Measurements from ENCODE around the gene PGM2.

Gene PGM2

DNA sequence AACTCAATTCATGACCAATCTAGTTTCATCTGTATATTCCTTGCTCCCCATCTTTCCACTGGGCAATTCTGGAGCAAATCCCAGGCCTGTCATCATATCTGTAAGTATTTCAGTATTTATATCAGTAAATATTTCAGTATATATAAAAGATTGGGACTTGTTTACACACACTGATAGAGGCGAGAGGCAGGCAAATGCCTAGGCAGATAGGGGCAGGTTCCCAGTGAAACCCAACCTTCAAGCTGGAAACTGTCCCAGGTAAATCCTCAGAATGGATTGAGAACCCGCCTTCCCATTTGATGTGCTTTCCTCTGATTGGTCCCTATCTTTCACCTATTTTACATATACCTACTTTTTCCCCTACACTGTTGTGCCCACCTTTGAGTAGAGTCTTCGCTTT lies 40.6 kb downstream of the PGM2 start:
- no peak for DNase-seq

DNA sequence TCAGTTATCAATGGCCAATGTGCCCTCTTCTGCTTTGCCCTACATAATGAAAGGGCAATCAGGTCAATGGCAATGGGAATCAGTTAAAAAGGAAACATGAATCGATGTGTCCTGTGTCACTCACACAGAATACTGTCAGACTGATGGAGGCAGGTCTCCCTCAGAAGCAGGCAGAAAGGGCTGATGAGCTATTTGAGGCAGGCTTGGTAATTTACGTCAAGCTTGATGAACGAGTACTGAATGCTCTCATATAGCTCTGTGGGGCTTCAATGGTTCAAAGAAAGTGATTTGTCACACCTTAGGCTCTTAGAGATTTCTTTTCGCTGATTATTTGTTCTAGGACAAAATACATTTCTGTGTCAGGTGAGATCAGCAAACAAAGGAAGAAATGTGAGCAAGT lies 41.8 kb downstream of the PGM2 start:
- no peak for DNase-seq

DNA sequence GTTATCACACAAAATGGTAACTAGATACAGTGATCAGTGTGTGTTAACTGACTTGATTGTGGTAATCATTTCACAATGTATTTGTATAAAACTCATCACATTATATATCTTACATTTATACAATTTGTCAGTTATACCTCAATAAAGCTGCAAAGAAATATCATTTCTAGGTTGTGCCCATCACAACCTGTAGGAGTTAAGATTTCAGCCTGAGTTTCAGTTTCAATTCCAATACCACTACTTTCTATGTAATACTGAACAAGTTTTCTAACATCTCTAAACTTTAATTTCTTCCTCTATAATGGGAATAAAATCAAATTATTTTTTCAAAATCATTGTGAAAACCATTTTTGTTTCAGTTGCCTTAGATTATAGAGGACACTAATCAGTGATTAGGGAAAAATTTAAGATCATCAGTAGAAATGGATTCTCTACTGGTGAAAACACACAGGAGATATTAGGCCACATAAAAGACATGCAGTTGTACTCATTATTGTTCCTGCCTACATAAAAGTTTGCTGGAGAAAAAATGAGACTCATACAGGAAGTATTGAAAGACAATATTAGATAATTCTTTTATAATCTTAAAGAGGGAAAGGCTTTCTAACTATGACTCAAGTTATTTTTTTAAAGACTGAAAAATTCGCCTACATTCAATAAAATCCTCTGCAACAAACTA lies 46.0 kb downstream of the PGM2 start:
- no peak for DNase-seq

DNA sequence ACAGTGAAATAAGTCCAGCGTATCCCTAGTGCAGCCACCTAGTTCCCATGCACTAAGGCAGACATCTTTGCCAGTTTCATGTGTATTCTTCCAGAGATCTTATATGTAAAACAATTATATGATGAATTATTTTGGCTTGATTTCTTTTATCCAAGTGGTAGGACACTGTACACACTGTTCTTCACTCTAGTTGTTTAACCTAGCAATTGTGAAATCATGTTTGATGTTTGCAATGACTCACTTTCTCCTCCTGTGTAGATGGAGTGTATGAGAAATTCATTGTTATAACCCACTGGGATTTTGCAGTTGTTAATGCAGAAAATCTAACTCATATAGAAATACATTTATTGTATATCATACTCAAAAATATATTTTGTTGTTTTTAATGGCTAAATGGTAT lies 46.9 kb downstream of the PGM2 start:
- no peak for DNase-seq

DNA sequence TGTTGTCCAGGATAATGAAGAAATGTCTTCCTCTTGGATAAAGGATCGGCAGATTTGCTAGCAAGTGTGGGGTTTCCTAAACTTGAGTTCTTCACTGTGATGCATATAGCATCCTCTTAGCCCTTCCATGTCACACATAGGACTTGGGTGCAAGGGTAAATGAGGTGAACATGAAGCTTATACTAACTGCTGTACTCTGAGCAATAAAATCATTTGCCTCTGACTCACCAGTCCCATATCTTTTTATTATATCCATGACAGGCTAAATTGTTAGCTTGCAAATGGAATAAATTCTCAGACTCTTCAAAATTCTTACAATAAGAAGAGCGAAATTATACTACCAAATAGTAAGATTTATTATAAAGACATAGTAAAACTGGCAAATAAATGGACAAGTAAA lies 49.7 kb downstream of the PGM2 start:
- no peak for DNase-seq

DNA sequence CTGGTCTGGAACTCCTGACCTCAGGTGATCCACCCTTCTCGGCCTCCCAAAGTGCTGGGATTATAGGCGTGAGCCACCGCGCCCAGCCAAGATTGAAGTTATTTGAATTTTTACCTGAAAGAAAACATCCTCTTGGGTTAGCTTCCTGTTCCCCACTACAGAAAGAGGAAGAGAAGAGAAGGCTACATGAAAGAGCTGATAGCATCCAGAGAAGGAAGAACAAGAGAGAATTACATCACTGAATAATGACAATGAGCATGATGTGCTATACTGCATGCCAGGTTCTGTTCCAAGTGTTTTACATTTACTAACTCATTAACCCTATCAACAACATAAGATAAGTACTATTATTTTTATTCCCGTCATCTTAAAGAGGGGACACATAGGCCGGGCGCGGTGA lies 52.9 kb downstream of the PGM2 start:
- DNase-seq: no peak

DNA sequence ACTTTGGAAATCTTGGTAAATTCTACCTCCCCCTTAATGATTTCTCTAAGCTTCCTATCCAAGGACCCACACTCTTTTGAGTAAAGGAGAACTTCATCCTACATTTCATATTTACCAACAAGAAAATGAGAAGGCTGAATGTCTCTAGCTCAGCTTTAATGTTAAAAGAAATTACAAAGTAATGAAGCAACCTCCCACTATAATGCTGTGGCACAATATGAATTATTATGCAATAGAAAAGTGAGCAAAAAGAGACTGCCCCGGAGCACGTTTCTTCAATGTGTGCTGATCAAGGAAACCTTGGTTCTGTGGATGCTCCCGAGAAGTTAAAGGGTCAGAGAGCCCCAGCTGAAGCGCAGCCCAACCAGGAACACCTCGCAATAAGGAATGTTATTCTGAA lies 55.3 kb downstream of the PGM2 start:
- DNase-seq: no peak

DNA sequence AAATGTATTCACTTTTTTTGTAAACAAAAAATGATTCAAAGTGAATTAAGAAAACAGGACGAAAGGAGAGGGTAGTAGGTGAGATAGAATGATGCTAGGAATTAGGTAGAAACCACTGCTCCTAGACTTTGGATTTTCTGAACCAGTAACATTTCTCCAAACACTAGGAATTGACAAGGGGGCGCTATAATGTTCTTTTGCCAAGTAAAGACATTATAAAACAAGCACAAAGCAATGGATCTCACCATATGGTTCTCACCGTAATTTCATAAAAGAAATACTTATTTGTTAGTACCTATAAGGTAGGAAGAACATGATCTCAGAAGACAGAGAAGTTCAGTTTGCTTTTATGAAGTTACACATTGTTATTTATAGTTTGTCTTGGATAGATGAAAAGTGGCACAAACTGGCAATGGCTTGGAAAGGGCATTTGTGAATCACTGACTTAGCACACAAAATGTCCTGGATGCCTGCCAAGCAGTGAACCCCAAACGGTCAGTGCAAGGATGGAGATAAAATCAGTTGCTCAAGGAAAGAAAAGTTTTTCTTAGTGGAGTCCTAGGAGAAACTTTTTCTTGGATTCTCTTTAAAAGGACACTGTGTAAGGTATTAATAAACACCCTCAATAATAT lies 56.3 kb downstream of the PGM2 start:
- no peak for DNase-seq

DNA sequence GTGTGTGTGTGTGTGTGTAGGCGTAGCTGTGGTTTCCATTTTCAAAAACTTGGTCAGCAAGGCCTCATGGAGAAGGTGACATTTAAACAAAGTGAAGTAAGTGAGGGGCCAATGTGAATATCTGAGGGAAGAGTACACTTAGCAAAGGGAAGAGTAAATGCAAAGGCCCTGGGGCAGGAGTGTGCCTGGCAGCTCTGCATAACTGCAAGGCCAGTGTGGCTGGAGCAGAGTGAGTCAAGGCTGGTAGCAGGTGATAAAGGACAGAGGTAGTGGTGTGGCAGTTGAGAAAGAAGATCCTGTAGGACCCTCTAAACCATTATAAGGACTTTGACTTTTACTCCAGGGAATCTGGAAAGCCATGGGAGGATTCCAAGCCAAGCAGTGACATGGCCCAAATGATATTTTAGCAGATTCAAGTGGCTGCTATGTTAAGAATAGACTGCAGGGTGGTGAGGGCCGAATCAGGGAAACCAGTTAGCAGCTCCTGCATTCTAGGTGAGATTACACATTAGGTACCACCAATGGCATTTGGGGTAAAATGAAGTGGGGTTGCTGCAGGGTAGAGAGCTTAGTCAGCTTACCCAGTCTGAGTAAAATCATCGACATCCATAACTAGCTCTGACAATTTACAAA lies 58.5 kb downstream of the PGM2 start:
- no peak for DNase-seq

DNA sequence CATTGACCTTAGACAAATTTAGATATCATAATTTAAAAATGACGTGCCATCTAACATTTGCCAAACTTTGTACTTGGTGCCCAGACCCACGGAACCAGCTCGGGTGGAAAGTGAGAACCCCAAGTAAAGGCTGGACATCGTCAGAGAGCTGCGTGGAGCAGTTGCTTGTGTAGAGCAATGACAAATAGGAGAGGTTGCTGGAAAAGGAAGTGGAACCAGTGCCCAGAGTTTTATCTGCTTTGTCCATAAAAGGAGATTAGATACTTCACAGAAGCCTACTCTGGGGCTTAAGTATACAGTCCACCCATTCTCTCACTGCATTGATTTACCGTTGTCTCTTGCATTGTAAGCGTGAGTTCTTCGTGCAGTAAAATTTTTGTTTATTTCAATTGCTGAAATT lies 59.0 kb downstream of the PGM2 start:
- DNase-seq: no peak

DNA sequence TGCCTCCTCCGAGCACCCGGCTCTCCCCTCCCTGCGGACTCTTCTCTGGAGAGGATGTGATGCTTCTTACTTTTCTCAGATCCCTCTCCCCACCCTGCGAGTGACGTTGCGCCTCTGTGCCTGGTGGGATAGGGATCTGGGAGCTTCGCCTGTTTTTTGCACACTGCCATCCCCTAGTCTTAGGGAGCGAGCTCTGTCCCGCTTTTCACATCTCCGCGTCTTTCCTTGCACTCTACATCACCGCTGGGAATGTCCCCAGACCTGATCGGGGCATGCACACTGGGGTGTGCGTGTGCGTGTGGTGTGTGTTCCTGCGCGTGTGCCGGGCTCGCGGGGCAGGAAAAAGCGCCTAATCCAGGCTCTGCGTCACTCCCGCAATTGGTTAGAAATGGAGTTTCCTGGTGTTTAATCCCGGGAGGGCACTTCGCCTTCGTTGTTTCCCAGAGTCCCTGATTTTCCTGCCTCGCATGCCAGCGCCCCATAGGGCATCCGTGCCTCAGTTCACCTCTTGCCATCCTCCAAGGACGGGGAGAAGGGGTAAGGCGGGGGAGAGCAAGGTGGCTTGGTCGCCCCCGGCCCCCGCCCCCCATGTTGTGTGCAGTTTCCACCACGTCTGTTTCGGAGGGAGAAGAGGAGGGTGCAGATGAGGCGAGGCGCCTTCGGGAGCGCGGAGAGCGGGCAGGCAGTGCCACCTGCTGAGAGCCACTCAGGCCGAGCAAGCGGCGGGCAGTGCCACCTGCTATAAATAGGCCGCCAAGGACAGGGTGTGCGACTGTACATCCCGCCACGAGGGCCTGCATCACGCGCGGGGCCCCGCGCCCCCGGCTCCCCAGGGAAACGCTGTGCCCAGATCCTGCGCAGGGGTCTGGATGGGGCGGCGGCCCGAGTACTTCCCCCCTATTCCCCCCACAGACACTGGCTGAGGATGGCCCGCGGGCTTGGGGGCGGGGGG lies 63.6 kb downstream of the PGM2 start:
- no peak for DNase-seq

DNA sequence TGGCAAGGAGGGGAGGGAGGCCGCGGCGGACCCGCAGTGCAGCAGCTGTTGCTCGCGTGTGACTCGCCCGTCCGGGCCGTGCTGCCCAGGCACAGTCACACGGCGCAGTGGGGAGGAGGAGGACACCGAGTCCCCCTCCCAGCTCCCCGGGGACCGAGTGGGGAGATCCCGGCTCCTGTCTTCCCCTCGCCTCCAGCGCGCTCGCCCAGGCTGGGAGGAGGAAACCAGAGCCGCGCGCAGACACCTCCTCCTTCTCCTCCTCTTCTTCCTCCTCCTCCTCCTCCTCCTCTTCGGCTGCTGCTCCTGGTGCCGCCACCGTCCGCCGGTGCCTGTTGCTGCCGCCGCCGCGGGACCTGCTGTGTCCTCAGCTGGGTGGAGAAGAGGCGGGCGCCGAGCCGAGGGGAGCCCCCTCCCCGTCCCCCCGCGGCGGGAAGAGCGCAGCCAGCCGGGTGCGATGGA lies 64.3 kb downstream of the PGM2 start, which contains the start of gene TBC1D1:
TSS of gene TBC1D1 (plus strand) at position 284 of the 459 bp plus-strand sequence. CDS start 11,012 bp downstream, outside the sequence.
- DNase-seq: no peak

DNA sequence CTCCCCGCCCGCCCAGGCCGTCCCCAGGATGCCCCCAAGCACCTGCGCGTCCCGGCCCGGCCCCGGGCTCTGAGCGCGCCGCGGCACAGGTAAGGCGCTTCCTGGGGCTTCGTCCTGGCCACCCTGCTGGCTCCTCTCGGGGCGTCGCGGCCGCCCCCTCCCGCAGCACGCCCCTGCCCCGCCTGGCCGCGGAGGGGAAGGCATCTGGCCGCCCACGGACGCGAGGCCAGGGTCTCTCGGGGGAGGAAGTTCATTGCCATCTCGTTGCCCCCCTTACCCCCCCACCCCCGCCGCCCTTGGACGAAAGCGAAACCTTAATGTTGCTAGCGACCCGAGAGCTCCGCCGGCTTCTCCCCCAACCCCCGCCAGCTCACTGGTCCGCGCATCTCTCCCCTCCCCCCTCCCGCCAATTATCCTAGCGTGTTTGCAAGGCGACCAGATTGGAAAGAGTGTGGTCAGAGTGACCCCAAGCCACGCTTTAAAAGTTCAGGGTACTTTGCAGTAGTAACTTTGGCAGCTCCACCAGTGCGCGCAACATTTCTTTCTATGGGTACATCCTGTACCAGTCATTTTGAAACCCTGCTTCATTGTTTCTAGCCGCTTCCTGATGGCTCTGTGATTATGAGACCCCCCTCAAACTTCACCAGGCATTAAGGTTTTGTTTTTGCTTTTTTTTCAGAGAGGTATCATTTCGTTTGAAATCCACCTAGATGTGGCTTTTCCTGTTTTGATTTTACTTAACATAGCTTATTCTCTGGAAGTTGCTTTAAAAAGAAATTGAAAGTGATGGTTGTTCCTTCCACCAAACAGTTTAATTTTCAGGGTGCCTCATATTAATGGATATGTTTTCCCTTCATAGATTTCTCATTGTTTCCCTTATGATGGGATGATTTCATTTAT lies 65.0 kb downstream of the PGM2 start:
- DNase-seq: no peak

DNA sequence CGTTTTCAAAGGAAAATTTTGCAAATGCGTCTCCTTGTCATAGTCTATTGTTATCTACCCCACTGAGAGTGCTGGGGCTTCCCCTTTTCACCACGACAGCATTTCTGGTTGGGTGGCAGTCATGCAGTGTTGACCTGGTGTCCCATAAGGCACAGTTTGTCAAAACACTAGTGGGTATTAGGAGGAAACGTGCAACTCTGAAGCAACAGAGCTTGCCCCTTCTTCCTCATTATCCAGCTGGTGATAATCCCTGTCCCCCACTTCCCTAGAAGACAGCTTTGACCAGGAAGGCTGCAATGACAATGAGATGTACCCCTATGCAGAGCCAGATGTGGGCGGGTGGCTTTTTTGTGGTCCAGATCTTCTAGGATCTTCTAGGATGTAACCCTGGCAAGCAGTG lies 66.2 kb downstream of the PGM2 start:
- DNase-seq: no peak

DNA sequence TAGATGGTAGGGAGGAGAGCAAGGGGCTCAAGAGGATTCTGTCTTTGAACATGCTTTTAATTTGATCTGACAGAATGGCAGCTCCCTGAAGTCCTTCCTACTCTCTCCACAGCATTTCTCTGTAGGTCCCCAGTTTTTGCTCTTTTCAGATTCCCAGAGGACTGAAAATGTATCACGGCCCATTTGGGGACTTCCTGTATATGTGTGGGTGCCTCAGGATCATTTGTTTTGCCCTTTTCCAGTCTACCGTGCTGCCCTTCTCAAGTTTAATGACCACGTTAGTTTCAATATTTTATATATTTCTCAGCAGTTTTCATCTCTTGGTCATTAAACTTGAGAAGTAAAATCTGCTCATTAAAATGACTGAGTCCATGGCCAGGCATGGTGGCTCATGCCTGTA lies 66.7 kb downstream of the PGM2 start:
- DNase-seq: no peak

DNA sequence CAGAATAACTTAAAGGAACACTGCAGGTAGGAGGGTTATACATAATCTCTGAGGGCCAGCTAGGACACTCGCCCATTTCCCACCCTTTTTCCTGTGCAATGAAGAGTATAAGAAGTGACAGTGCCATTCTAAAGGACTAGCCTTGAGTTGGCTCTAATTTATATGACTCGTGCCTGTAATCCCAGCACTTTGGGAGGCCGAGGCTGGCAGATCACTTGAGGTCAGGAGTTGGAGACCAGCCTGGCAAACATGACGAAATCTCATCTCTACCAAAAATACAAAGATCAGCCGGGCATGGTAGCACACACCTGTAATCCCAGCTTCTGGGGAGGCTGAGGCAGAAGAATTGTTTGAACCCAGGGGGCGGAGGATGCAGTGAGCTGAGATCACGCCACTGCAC lies 68.8 kb downstream of the PGM2 start:
- no peak for DNase-seq

DNA sequence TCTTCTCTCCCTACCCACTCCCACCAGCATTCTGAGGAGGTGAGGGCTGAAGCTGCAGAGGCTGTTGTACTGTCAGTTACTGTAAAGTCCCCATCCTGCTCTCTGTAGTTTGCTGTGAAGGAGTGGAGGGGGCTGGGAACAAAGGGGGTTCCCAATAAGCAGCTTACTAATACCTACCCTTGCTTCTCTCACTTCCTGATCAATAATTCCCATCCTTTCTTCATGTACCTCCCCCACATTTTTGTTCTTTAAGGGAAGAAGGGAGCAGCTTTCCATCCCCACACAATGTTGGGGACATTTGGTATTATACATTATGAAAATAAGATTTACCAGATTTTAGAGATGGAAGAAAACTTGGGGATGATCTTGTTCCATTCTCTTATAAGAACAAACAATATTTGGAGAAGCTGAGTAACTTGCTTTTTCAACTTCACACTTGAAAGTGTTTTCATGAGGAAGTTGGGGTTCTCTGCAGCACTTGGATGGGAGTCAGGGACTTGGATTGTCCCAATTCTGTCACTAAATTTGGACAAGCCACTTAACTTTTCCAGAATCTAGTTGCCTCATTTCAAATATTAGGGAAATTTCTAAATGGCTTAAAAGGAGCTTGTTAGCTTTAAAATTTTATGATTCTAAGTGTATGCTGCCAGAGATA lies 69.8 kb downstream of the PGM2 start:
- DNase-seq: no peak

DNA sequence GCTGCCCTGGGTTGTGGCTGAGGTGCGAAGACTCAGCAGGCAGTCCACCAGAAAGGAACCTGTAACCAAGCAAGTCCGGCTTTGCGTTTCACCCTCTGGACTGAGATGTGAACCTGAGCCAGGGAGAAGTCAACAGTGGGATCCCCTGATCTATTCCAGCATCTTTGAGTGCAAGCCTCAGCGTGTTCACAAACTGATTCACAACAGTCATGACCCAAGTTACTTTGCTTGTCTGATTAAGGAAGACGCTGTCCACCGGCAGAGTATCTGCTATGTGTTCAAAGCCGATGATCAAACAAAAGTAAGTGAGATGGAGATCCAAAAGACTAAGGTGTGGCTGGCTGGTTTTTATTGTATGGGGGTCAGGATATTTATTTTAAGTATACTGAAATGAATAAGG lies 75.7 kb downstream of the PGM2 start:
- DNase-seq: no peak

DNA sequence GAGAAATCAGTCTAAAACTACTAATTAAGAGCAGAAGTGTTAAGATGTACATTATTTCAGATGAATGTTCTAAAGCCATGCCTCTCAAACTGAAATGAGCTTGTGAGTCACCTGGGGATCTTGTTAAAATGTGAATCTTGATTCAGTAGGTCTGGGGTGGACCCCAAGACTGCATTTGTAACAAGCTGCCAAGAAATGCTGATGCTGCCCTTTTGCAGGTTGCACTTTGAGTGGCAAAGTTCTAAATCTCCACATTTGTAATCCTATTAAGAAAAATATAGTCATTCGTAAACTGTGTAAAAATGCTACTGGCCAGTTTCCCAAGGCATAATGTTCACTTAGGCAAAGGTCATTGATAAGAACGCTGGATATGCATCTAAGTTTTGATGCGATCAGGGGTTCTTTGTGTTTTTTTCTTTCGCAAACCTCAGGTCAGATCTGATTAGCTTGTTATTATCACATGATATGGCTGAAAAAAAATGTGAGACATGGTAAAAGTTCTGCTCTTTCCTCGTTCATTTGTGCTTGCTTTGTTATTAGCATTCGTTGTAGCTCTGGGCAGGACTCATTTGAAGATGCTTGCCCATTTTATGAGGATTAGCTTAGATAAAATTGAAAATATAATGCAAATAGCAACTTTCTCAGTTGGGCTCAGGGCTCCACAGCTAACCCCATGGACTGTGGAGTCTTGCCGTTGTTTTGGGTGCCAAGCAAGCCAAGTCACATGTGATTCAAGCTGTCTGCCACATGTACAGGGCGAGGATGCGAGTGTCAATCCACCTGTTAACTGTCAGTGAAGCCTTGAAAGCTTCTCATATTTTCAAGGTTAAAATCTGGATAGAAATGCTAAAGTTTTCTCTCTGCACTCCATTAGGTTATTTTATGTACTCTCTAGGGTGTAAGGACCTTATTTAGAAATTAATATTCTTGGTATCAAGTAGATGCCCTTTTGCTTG lies 76.5 kb downstream of the PGM2 start:
- DNase-seq: no peak

DNA sequence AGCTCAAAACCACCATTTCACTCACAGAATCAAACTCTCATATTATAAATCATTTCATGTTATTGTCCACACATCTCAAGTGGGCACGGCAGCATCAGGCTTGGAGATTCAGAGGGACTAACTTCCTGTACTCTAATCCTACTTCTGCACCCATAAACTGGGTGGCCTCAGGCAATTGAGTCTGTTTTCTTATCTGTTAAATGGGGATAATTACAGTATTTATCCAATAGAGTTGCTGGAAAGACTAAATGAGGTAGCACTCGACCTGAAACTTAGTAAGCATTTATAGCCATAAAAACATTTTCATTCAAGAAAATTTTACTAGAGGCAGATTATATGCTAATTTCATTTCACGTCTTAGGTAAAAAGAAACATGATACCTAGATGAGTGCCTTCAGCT lies 77.4 kb downstream of the PGM2 start:
- no peak for DNase-seq

Measured in NCI-H2081 treated with DMSO at 0.1 percent for 48 hours (cell line).